HG03175 (cell line): ENCODE results near the gene FRY.
"Not testable (repeated sequence)": the region's sequence is repeated elsewhere in the genome, so short reads cannot be mapped to it uniquely, and the experiment has no call there.

Experiments used
- ATAC-seq: cut with Tn5 transposase; IDR thresholded peaks from one replicate; pipeline ENCODE4 v1.9.1; 2021; ENCODE audit warnings: mild to moderate bottlenecking, moderate library complexity; ENCODE audit not compliant: unreplicated experiment

Gene FRY

GRCh38 chr13:32040052-32040642 is 8.6 kb downstream of the FRY start:
- ATAC-seq: no peak

- ATAC-seq: no peak
Measured at GRCh38 chr13:32040689-32041088, 9.1 kb downstream of the FRY start.

- peak; percentile 59 for ATAC-seq
Measured at GRCh38 chr13:32041429-32041828, 9.9 kb downstream of the FRY start.

GRCh38 chr13:32042551-32042950 is 11.0 kb downstream of the FRY start:
- no peak for ATAC-seq

- no peak for ATAC-seq
Measured at GRCh38 chr13:32044446-32044845, 12.9 kb downstream of the FRY start.

GRCh38 chr13:32045537-32045936 is 14.0 kb downstream of the FRY start:
- ATAC-seq: no peak

GRCh38 chr13:32045982-32046785 is 14.6 kb downstream of the FRY start:
- ATAC-seq: no peak

GRCh38 chr13:32047088-32047487 is 15.5 kb downstream of the FRY start:
- no peak for ATAC-seq

GRCh38 chr13:32047793-32048192 is 16.2 kb downstream of the FRY start:
- peak; percentile 65 for ATAC-seq

GRCh38 chr13:32048816-32049215 is 17.2 kb downstream of the FRY start:
- no peak for ATAC-seq

GRCh38 chr13:32051156-32051555 is 19.6 kb downstream of the FRY start:
- no peak for ATAC-seq

GRCh38 chr13:32056316-32056715 is 24.7 kb downstream of the FRY start:
- no peak for ATAC-seq

- ATAC-seq: not testable (repeated sequence)
Measured at GRCh38 chr13:32057325-32057724, 25.8 kb downstream of the FRY start.

- no peak for ATAC-seq
Measured at GRCh38 chr13:32059511-32059984, 28.0 kb downstream of the FRY start.

- ATAC-seq: no peak
Measured at GRCh38 chr13:32060401-32060878, 28.9 kb downstream of the FRY start.

GRCh38 chr13:32063619-32064233 is 32.2 kb downstream of the FRY start:
- no peak for ATAC-seq

GRCh38 chr13:32067149-32067961 is 35.8 kb downstream of the FRY start:
- no peak for ATAC-seq

GRCh38 chr13:32068255-32068654 is 36.7 kb downstream of the FRY start:
- ATAC-seq: no peak

- ATAC-seq: no peak
Measured at GRCh38 chr13:32073180-32073864, 41.7 kb downstream of the FRY start.

GRCh38 chr13:32075170-32075851 is 43.7 kb downstream of the FRY start:
- ATAC-seq: no peak
